DND-41 (cell line): ENCODE results near the gene TPM3.

Experiments used
- CTCF ChIP-seq: IDR thresholded peaks from 2 replicates; pipeline ENCODE4 v1.5.1; 2012; ENCODE audit warnings: borderline replicate concordance, low read length, moderate library complexity, mild to moderate bottlenecking; ENCODE audit not compliant: poor library complexity, severe bottlenecking; ENCODE audit errors: extremely low read depth
- EZH2 ChIP-seq: IDR thresholded peaks from 3 replicates; pipeline ENCODE4 v1.6.1; 2012; ENCODE audit warnings: borderline replicate concordance, low read depth, mild to moderate bottlenecking, moderate library complexity, low read length, inconsistent platforms; ENCODE audit not compliant: severe bottlenecking

GRCh38 chr1:154190550-154190949 is 1.4 kb downstream of the TPM3 start:
- TF ChIP-seq CTCF (no peak), EZH2 (no peak)
